A549 (cell line): ENCODE results near the gene TSHR. TPM values are rescaled to one million over a fixed set of nuclear protein-coding genes. Genes with fewer than 3 reads are reported as not detected.
A peak's percentile ranks its signal among the peaks of the same experiment; 100 is the strongest.

Experiments
- ATAC-seq, 2 experiments: fragments of 200-7000 bp in 1 of 2; fragments of >200 bp in 1 of 2; cut with Nextera tagmentation in 1 of 2; cut with Tn5 transposase in 1 of 2; 3 replicates each; pipeline versions ENCODE4 v1.8.0 to v1.9.1; 2018 to 2020; ENCODE audit warnings: mild to moderate bottlenecking in 1 of 2, moderate library complexity in 1 of 2
- CTCF ChIA-PET: fragments of 300-600 bp; sonication (Branson Sonifier 250); formaldehyde crosslinking; extraction: SDS; loops from one replicate; lab custom pipeline; 2021; ENCODE audit warnings: antibody characterized with exemption, inconsistent platforms; lab: Yijun Ruan, JAX
- POLR2A ChIA-PET: fragments of 350-600 bp; formaldehyde crosslinking; extraction: SDS; loops from one replicate; lab custom pipeline; 2021; ENCODE audit warnings: antibody characterized with exemption, inconsistent platforms; lab: Yijun Ruan, JAX
- DNase-seq, 2 experiments: peaks; one replicate each; pipeline versions ENCODE4 v3.0.0 to v3.0.0-alpha.2; 2011 to 2016; ENCODE audit warnings: low read depth in 1 of 2, low spot score in 1 of 2
- FAIRE-seq: peaks from 2 replicates; lab custom pipeline; 2011; peaks lifted over from hg19 to GRCh38; lab: Jason Lieb, UNC
- H3K27ac ChIP-seq, 2 experiments: fragments of >200 bp; sonication (Bioruptor Twin); formaldehyde crosslinking; 3 replicates each; pipeline ENCODE4 v1.5.1; 2016 to 2017
- H3K4me1 ChIP-seq: fragments of >200 bp; sonication (Bioruptor Twin); formaldehyde crosslinking; 3 replicates; pipeline ENCODE4 v1.6.1; 2016
- H3K4me2 ChIP-seq: fragments of >200 bp; sonication (Bioruptor Twin); formaldehyde crosslinking; 3 replicates; pipeline ENCODE4 v1.6.1; 2016
- H3K4me3 ChIP-seq: fragments of >200 bp; sonication (Bioruptor Twin); formaldehyde crosslinking; 3 replicates; pipeline ENCODE4 v1.5.1; 2016
- H3K9me3 ChIP-seq: fragments of >200 bp; sonication (Bioruptor Twin); formaldehyde crosslinking; 3 replicates; pipeline ENCODE4 v1.6.1; 2016
- BHLHE40 ChIP-seq: IDR thresholded peaks from 2 replicates; pipeline ENCODE4 v1.6.1; 2012; ENCODE audit warnings: low read depth, low read length, inconsistent platforms
- CBX2 ChIP-seq: fragments of 200-600 bp; sonication (generic); IDR thresholded peaks from 2 replicates; pipeline ENCODE4 v1.6.1; 2016; ENCODE audit warnings: low read depth, mild to moderate bottlenecking, borderline replicate concordance
- CEBPB ChIP-seq, 2 experiments: fragments of >200 bp in 1 of 2; sonication (Bioruptor Twin) in 1 of 2; formaldehyde crosslinking in 1 of 2; IDR thresholded peaks; 2 replicates each; pipeline ENCODE4 v1.6.1; 2012 to 2016
- EHMT2 ChIP-seq: fragments of 200-600 bp; sonication (generic); IDR thresholded peaks from 2 replicates; pipeline ENCODE4 v1.6.1; 2016; ENCODE audit warnings: antibody characterized with exemption, low read depth, mild to moderate bottlenecking, moderate library complexity
- ESRRA ChIP-seq: fragments of 150-350 bp; IDR thresholded peaks from 2 replicates; pipeline ENCODE4 v1.6.1; 2014; ENCODE audit warnings: mild to moderate bottlenecking, low read length, borderline replicate concordance
- GATA3 ChIP-seq: IDR thresholded peaks from 2 replicates; pipeline ENCODE4 v1.6.1; 2012; ENCODE audit warnings: borderline replicate concordance
- HEYL ChIP-seq: fragments of 250-450 bp; sonication (Bioruptor Pico); IDR thresholded peaks from 2 replicates; pipeline ENCODE4 v1.8.0; 2021; ENCODE audit warnings: mild to moderate bottlenecking, moderate library complexity
- HOXB13 ChIP-seq: fragments of 250-450 bp; sonication (Bioruptor Pico); IDR thresholded peaks from 2 replicates; pipeline ENCODE4 v1.5.0; 2020; ENCODE audit warnings: low read depth, mild to moderate bottlenecking, moderate library complexity
- KDM5A ChIP-seq: fragments of 200-600 bp; sonication (generic); IDR thresholded peaks from 2 replicates; pipeline ENCODE4 v1.6.1; 2016; ENCODE audit warnings: antibody characterized with exemption, mild to moderate bottlenecking
- MAZ ChIP-seq: fragments of 150-350 bp; IDR thresholded peaks from 2 replicates; pipeline ENCODE4 v1.6.1; 2014; ENCODE audit warnings: antibody characterized with exemption, low read depth, low read length, borderline replicate concordance
- NPAS2 ChIP-seq: fragments of 250-450 bp; sonication (Bioruptor Pico); IDR thresholded peaks from 2 replicates; pipeline ENCODE4 v1.8.0; 2022; ENCODE audit warnings: mild to moderate bottlenecking, moderate library complexity, borderline replicate concordance
- NR3C1 ChIP-seq: fragments of >200 bp; sonication (Bioruptor Twin); formaldehyde crosslinking; IDR thresholded peaks from 3 replicates; pipeline ENCODE4 v1.6.1; 2017
- POLR2A ChIP-seq: IDR thresholded peaks from 2 replicates; pipeline ENCODE4 v1.6.1; 2012; ENCODE audit warnings: mild to moderate bottlenecking, low read length
- RFX5 ChIP-seq: fragments of 450-650 bp; IDR thresholded peaks from 2 replicates; pipeline ENCODE4 v1.7.1; 2014; ENCODE audit warnings: antibody characterized with exemption, mild to moderate bottlenecking, moderate library complexity
- RNF2 ChIP-seq: fragments of 200-600 bp; sonication (generic); IDR thresholded peaks from 2 replicates; pipeline ENCODE4 v1.6.1; 2016; ENCODE audit warnings: low read depth, mild to moderate bottlenecking, antibody characterized with exemption, moderate library complexity, borderline replicate concordance
- SMC3 ChIP-seq: fragments of >200 bp; sonication (Bioruptor Twin); formaldehyde crosslinking; IDR thresholded peaks from 3 replicates; pipeline ENCODE4 v1.6.1; 2018; ENCODE audit warnings: inconsistent platforms
- ZNF302 ChIP-seq: fragments of 250-450 bp; sonication (Bioruptor Pico); IDR thresholded peaks from 2 replicates; pipeline ENCODE4 v1.9.0; 2021; ENCODE audit warnings: inconsistent platforms, mild to moderate bottlenecking, moderate library complexity
- WGBS: methylation state at CpG from one replicate; pipeline ENCODE4 v1.1.6; 2017; ENCODE audit errors: missing lambda C conversion rate; 5-methylcytosine and 5-hydroxymethylcytosine counted together
- polyA plus RNA-seq, 4 experiments: library from polyadenylated mRNA; depleted of rRNA in 3 of 4; stranded (reverse); fragments of >200 nt; fragmentation: RNase III in 1 of 4; extraction: RNeasy Plus Mini Kit Qiagen cat#74134 plus additional on column Dnase treatment in 1 of 4; gene quantifications; 2 replicates in 3 of 4; 3 replicates in 1 of 4; pipeline ENCODE4 v1.2.3, GENCODE V29; 2011 to 2017
- TF ChIP-seq, protein P1 (sequence below): fragments of >200 bp; sonication (Bioruptor Twin); formaldehyde crosslinking; IDR thresholded peaks from 3 replicates; pipeline ENCODE4 v1.5.1; 2016
- TF ChIP-seq, protein P2 (sequence below): IDR thresholded peaks from 2 replicates; pipeline ENCODE4 v1.6.1; 2012
- TF ChIP-seq, protein P3 (sequence below): IDR thresholded peaks from 2 replicates; pipeline ENCODE4 v1.6.1; 2012; ENCODE audit warnings: low read depth, borderline replicate concordance
- TF ChIP-seq, protein P4 (sequence below): fragments of 250-450 bp; sonication (Bioruptor Pico); IDR thresholded peaks from 2 replicates; pipeline ENCODE4 v1.5.0; 2021; ENCODE audit warnings: mild to moderate bottlenecking, moderate library complexity, borderline replicate concordance
- TF ChIP-seq, protein P5 (sequence below): fragments of 150-350 bp; IDR thresholded peaks from 2 replicates; pipeline ENCODE4 v1.6.1; 2014; ENCODE audit warnings: low read depth, mild to moderate bottlenecking, low read length

The TSHR gene
- polyA plus RNA-seq, 2 of the 4 experiments (the other 2 are of a cell fraction), result not detected

DNA sequence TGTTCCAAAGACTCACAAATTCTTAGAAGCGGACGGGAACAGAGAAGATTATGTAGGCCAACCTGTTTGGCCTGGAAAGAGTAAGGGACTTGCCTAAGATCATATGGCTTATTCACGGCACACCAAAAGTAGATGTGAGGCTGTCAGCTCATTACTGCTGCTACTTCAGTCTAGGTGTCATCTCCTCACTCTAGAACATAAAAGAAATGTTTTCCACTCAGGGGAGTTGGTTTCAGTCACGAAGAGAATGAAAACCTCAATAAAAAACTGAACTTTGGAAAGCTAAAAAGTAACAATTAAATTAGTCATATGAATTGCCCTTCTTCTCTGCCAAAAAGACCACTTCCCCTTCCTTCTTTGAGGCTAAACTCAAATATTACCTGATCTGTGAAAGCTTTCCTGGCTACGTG is 13.2 kb upstream of the TSHR start:
- WGBS, result 25% methylated on average over 5 of the region's 5 CpGs
- no peak for ATAC-seq
- Histone ChIP-seq H3K9me3 (no peaks in the 10 kb centered on the region), H3K4me2 (peak overlapping the region; percentile 76), H3K4me3 (peak overlapping the region; percentile 35)
- no peak for DNase-seq
- no peak for TF ChIP-seq EHMT2
- TF ChIP-seq CBX2, result no peak
- TF ChIP-seq, protein P1, sequence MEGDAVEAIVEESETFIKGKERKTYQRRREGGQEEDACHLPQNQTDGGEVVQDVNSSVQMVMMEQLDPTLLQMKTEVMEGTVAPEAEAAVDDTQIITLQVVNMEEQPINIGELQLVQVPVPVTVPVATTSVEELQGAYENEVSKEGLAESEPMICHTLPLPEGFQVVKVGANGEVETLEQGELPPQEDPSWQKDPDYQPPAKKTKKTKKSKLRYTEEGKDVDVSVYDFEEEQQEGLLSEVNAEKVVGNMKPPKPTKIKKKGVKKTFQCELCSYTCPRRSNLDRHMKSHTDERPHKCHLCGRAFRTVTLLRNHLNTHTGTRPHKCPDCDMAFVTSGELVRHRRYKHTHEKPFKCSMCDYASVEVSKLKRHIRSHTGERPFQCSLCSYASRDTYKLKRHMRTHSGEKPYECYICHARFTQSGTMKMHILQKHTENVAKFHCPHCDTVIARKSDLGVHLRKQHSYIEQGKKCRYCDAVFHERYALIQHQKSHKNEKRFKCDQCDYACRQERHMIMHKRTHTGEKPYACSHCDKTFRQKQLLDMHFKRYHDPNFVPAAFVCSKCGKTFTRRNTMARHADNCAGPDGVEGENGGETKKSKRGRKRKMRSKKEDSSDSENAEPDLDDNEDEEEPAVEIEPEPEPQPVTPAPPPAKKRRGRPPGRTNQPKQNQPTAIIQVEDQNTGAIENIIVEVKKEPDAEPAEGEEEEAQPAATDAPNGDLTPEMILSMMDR, result no peak
- no peak for TF ChIP-seq ZNF302 (CRISPR knock-in tag)
- TF ChIP-seq SMC3, result no peak
- TF ChIP-seq, protein P2, sequence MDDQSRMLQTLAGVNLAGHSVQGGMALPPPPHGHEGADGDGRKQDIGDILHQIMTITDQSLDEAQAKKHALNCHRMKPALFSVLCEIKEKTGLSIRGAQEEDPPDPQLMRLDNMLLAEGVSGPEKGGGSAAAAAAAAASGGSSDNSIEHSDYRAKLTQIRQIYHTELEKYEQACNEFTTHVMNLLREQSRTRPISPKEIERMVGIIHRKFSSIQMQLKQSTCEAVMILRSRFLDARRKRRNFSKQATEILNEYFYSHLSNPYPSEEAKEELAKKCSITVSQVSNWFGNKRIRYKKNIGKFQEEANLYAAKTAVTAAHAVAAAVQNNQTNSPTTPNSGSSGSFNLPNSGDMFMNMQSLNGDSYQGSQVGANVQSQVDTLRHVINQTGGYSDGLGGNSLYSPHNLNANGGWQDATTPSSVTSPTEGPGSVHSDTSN, result no peak
- TF ChIP-seq, all 56 proteins: peak for 0
- no peak for FAIRE-seq
- H3K4me1 ChIP-seq, result peaks cover 10% of the 10 kb centered on the region; the same call in 1 of the 3 replicates
- ChIA-PET POLR2A (interaction anchor here (0.6 to 1.6 kb wide), 4 partner anchors 9 to 278 kb away, joined by 3 to 5 read pairs (median 4); partner anchors contain the start of gene GTF2A1), CTCF (interaction anchor here (1.1 to 1.6 kb wide), 5 partner anchors 8 to 250 kb away, joined by 3 to 5 read pairs (median 3); no protein-coding TSS in a partner anchor)
- H3K27ac ChIP-seq, result peak overlapping the region; percentile 68 to 82

DNA sequence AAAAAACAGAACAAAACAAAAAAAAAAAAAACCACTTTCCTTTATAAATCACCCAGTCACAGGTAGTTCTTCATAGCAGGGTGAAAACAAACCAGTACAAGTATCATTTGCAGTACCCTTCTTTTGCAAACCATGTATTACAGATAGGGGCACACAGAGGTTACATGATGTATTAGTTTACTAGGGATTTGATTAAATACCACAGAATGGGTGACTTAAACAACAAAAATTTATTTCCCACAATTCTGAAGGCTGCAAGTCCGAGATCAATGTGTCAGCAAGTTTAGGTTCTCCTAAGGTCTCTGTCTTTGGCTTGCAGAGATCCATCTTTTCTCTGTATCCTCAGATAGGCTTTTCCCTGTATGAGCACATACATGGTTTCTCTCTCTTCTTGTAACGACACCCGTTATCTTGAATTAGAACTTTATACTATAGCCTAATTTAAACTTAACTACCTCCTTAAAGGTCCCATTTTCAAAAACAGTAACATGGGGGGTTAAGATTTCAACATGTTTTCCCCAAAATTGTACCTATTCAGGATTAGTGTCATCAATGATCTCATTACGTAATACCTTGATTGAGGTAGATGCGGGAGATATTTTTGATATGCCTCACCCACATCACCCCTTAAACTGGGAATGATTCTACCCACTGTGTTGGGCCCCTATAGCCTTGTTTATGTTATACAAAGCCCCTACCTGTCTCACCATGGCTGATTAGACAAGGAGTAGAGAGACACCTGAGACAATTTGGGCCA is 10.4 kb upstream of the TSHR start:
- Histone ChIP-seq H3K4me2 (no peak overlapping the region), H3K4me1 (peaks cover 10% of the 10 kb centered on the region; the same call in 1 of the 3 replicates), H3K9me3 (no peaks in the 10 kb centered on the region; the same call in 2 of the 3 replicates), H3K4me3 (no peak overlapping the region), H3K27ac (no peak overlapping the region)
- FAIRE-seq, result no peak
- ChIA-PET POLR2A (no interaction called here), CTCF (no interaction called here)
- DNase-seq, result no peak
- no peak for ATAC-seq
- WGBS, result 46% methylated on average over 5 of the region's 5 CpGs
- TF ChIP-seq ESRRA, result no peak
- no peak for TF ChIP-seq GATA3

DNA sequence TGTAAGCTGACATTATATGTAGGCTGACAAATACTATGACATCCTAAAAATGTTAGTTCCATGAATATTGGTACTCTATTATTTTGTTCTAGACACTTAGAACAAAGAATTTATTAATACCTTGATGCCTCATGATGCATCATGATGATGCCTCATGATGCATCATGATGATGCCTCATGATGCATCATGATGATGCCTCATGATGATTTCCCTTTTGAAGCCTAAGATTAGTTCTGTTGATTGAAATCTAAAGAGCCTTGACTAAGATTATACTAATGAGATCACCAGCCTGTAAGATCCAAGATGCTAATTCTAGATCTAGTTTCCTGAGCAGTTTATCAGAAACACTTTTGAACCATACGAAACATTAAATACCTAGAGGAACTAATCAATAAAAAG is 9.2 kb upstream of the TSHR start:
- no peak for TF ChIP-seq CEBPB (IDR thresholded peaks at IDR 0.05)
- no peak for TF ChIP-seq HOXB13 (CRISPR knock-in tag)
- no peak for TF ChIP-seq MAZ
- TF ChIP-seq, protein P3, sequence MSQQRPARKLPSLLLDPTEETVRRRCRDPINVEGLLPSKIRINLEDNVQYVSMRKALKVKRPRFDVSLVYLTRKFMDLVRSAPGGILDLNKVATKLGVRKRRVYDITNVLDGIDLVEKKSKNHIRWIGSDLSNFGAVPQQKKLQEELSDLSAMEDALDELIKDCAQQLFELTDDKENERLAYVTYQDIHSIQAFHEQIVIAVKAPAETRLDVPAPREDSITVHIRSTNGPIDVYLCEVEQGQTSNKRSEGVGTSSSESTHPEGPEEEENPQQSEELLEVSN, result no peak
- no peak for TF ChIP-seq KDM5A
- TF ChIP-seq HEYL, result no peak
- TF ChIP-seq, protein P4, sequence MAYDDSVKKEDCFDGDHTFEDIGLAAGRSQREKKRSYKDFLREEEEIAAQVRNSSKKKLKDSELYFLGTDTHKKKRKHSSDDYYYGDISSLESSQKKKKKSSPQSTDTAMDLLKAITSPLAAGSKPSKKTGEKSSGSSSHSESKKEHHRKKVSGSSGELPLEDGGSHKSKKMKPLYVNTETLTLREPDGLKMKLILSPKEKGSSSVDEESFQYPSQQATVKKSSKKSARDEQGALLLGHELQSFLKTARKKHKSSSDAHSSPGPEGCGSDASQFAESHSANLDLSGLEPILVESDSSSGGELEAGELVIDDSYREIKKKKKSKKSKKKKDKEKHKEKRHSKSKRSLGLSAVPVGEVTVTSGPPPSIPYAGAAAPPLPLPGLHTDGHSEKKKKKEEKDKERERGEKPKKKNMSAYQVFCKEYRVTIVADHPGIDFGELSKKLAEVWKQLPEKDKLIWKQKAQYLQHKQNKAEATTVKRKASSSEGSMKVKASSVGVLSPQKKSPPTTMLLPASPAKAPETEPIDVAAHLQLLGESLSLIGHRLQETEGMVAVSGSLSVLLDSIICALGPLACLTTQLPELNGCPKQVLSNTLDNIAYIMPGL (CRISPR knock-in tag), result no peak
- TF ChIP-seq BHLHE40, result no peak
- no peak for TF ChIP-seq RFX5
- TF ChIP-seq NPAS2 (CRISPR knock-in tag), result no peak
- no peak for TF ChIP-seq NR3C1
- TF ChIP-seq RNF2, result no peak
- TF ChIP-seq, protein P5, sequence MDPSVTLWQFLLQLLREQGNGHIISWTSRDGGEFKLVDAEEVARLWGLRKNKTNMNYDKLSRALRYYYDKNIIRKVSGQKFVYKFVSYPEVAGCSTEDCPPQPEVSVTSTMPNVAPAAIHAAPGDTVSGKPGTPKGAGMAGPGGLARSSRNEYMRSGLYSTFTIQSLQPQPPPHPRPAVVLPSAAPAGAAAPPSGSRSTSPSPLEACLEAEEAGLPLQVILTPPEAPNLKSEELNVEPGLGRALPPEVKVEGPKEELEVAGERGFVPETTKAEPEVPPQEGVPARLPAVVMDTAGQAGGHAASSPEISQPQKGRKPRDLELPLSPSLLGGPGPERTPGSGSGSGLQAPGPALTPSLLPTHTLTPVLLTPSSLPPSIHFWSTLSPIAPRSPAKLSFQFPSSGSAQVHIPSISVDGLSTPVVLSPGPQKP, result no peak
- no peak for TF ChIP-seq POLR2A
- TF ChIP-seq SMC3, result no peak

More for the DNA sequence above, 9.2 kb upstream of the TSHR start:
- ChIA-PET POLR2A (no interaction called here), CTCF (interaction anchor here (1.3 kb wide), 1 partner anchor 9 kb away, joined by 4 read pairs; the partner anchor contains the start of gene TSHR)
- no peak for DNase-seq
- ATAC-seq, result no peak
- Histone ChIP-seq H3K4me1 (peaks cover 5% of the 10 kb centered on the region; the same call in 1 of the 3 replicates), H3K27ac (no peak overlapping the region), H3K4me3 (no peak overlapping the region), H3K9me3 (no peaks in the 10 kb centered on the region; the same call in 2 of the 3 replicates), H3K4me2 (no peak overlapping the region)
- WGBS, result 83% methylated on average over 1 of the region's 1 CpG
- no peak for FAIRE-seq
